AG04449 (cell line): ENCODE measurements around the gene CFAP74.

Experiments
- CTCF ChIA-PET: fragments of 350-600 bp; formaldehyde crosslinking; extraction: SDS; loops from one replicate; lab custom pipeline; 2021; ENCODE audit warnings: antibody characterized with exemption; lab: Yijun Ruan, JAX
- POLR2A ChIA-PET: fragments of 400-600, 350-600 bp; formaldehyde crosslinking; extraction: SDS; loops from one replicate; lab custom pipeline; 2020; ENCODE audit warnings: antibody characterized with exemption, inconsistent platforms; lab: Yijun Ruan, JAX
- DNase-seq: peaks from one replicate; pipeline ENCODE4 v3.0.0-alpha.2; 2010; ENCODE audit warnings: low read depth, low spot score
- H3K4me3 ChIP-seq: 2 replicates; pipeline ENCODE4 v1.5.1; 2011; ENCODE audit warnings: low read depth, mild to moderate bottlenecking, control low read depth, low read length
- TF ChIP-seq, protein P1 (sequence below): IDR thresholded peaks from one replicate; pipeline ENCODE4 v1.5.1; 2011; ENCODE audit warnings: mild to moderate bottlenecking, moderate library complexity, low read length, control low read depth, inconsistent platforms; ENCODE audit not compliant: insufficient read depth; ENCODE audit errors: missing control alignments

Gene CFAP74

DNA sequence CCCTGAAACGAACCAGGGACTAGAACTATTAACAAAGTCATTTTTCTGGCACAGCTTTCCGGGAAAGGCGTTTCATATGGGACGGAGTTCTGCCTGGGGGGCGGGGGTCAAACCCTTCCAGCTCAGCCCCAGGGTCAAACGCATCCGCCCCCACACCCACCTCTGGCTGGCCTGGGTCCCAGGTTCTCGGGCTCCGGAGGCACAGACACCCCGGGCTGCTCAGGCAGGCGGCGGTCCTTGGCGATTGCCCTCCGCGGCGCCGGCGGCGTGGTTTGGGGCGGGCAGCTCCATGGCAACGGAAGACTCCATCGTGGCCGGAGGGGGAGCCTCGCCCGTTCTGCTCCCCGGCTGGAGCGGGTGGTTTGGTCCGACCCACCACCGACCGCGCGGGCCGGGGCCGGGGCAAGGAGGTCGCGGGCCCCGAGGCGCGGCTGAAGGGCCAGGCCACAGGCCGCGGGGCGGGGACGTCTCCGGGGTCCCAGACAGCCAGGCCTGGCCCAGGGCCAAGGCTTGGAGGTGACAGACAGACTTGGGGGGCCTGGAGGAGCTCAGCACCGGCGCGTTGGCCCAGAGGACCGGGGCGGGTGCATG, at the start of gene CFAP74:
Gene CFAP74, minus strand, starts transcription at position 246 of the 591 bp plus-strand sequence. CDS start 12,830 bp downstream, outside the sequence.
- TF ChIP-seq, protein P1, sequence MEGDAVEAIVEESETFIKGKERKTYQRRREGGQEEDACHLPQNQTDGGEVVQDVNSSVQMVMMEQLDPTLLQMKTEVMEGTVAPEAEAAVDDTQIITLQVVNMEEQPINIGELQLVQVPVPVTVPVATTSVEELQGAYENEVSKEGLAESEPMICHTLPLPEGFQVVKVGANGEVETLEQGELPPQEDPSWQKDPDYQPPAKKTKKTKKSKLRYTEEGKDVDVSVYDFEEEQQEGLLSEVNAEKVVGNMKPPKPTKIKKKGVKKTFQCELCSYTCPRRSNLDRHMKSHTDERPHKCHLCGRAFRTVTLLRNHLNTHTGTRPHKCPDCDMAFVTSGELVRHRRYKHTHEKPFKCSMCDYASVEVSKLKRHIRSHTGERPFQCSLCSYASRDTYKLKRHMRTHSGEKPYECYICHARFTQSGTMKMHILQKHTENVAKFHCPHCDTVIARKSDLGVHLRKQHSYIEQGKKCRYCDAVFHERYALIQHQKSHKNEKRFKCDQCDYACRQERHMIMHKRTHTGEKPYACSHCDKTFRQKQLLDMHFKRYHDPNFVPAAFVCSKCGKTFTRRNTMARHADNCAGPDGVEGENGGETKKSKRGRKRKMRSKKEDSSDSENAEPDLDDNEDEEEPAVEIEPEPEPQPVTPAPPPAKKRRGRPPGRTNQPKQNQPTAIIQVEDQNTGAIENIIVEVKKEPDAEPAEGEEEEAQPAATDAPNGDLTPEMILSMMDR, result no peak
- H3K4me3 ChIP-seq, result no peak within 1 kb of the TSS
- POLR2A ChIA-PET, result no interaction called here
- CTCF ChIA-PET, result interaction anchor here (2.7 kb wide), 1 partner anchor 41 kb away, joined by 10 read pairs; no protein-coding TSS in a partner anchor
- no peak for DNase-seq

DNA sequence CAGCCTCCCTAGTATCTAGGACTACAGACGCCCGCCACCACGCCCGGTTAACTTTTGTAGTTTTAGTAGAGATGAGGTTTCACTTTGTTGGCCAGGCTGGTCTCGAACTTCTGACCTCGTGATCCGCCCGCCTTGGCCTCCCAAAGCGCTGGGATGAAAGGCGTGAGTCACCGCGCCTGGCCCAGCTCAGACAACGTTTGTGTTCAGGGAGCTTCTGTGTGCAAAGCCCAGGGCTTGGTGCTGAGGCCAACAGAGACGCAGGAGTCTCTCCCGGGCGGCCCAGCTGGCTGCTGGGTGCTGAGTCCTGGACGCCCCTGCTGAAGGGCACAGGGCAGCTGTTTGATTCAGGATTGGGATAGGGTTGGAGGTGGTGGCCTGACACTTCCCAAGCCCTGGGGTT, 49.6 kb upstream of the CFAP74 start:
- TF ChIP-seq, protein P1, result no peak
- CTCF ChIA-PET, result interaction anchor here (0.7 kb wide), 1 partner anchor 9 kb away, joined by 8 read pairs; no protein-coding TSS in a partner anchor
- H3K4me3 ChIP-seq, result no peak overlapping the region
- no peak for DNase-seq
- POLR2A ChIA-PET, result no interaction called here

DNA sequence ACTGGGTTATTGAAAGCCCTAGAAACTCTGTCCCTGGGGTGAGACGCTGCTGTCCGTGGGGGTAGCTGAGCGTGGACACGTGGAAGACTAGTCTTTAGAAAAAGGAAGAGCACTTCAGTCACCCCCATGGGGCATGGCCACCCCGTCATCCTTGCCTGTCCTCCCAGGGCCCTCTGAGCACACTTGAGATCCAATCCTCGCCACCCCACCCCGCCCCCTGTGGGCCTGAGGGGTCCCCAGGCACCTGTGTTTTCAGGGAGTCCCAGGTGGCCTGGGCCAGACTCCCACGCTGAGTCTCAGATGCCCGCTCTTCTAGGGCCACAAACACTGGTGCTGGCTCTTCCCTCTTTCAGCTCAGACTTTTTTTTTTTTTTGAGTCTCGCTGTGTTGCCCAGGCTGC, 49.2 kb upstream of the CFAP74 start:
- ChIA-PET POLR2A (no interaction called here), CTCF (interaction anchor here (0.7 kb wide), 1 partner anchor 8 kb away, joined by 8 read pairs; no protein-coding TSS in a partner anchor)
- TF ChIP-seq, protein P1, result no peak

GRCh38 chr1:2052054-2052679, 48.6 kb upstream of the CFAP74 start:
- CTCF ChIA-PET, result no interaction called here
- no peak for DNase-seq
- no peak overlapping the region for H3K4me3 ChIP-seq
- POLR2A ChIA-PET, result no interaction called here
- TF ChIP-seq, protein P1, result no peak

More for the DNA sequence above, 49.2 kb upstream of the CFAP74 start:
- no peak overlapping the region for H3K4me3 ChIP-seq
- no peak for DNase-seq

DNA sequence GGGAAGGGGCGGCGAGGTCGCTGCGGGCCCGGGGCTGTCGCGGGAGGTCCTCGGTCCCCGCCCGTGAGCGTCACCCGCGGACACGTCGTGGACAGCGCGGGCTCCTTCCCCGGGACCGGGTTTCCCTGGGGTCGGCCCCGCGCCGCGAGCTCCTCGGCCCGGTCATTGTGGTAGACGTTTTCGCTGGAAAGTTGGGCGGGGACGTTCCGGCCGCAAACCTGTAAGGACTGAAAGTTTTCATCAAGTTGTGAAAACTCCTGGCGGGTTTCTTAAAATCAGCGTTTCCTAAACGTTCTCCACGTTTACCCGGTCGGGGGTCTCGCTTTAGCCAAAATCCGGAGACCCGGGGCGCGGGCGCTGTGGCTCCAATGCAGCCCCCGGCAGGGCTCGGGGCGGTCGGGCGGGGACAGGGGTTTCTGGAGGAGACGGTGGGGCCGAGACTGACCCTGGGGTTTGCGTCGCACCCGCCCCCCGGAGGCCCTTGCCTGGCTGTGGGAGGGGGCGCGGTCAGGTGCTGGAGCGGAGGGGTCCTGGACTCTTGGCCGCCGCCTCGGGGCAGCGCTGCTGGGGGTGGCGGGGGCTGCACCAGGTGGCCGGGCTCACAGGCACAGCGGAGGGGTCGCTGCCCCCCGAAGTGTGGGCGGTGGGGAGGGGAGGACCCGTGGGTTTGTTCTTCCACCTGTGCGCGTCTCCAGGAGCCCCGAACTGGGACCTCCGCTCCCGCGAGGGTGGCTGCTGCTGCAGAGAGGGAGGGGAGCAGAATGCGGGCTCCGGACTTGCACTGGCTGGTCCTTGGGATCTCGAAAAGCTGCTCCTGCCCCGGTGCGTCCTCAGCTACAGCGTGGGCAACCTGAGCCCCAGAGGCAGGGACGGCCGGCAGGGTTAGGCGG, 47.5 kb upstream of the CFAP74 start:
- no peak overlapping the region for H3K4me3 ChIP-seq
- TF ChIP-seq, protein P1, result no peak
- CTCF ChIA-PET, result no interaction called here
- no peak for DNase-seq
- POLR2A ChIA-PET, result no interaction called here

- CTCF ChIA-PET, result no interaction called here
- TF ChIP-seq, protein P1, result no peak
- DNase-seq, result no peak
- H3K4me3 ChIP-seq, result no peak overlapping the region
- POLR2A ChIA-PET, result no interaction called here
These were observed 46.8 kb upstream of the CFAP74 start for GRCh38 chr1:2050461-2050792.
